Panc1 (cell line): Measurements from ENCODE around the gene CMPK1.

ENCODE experiments used
- POLR2AphosphoS5 ChIP-seq: IDR thresholded peaks from 2 replicates; pipeline ENCODE4 v1.6.1; 2012; ENCODE audit warnings: mild to moderate bottlenecking, low read depth, low read length, moderate library complexity
- TF ChIP-seq, protein P1 (sequence below), 2 experiments: IDR thresholded peaks; 2 replicates each; pipeline ENCODE4 v1.6.1; 2011 to 2012; ENCODE audit warnings: low read depth in 2 of 2, control low read depth in 1 of 2, low read length in 1 of 2, mild to moderate bottlenecking in 1 of 2, moderate library complexity in 1 of 2; ENCODE audit not compliant: insufficient read depth in 1 of 2

- TF ChIP-seq, protein P1, sequence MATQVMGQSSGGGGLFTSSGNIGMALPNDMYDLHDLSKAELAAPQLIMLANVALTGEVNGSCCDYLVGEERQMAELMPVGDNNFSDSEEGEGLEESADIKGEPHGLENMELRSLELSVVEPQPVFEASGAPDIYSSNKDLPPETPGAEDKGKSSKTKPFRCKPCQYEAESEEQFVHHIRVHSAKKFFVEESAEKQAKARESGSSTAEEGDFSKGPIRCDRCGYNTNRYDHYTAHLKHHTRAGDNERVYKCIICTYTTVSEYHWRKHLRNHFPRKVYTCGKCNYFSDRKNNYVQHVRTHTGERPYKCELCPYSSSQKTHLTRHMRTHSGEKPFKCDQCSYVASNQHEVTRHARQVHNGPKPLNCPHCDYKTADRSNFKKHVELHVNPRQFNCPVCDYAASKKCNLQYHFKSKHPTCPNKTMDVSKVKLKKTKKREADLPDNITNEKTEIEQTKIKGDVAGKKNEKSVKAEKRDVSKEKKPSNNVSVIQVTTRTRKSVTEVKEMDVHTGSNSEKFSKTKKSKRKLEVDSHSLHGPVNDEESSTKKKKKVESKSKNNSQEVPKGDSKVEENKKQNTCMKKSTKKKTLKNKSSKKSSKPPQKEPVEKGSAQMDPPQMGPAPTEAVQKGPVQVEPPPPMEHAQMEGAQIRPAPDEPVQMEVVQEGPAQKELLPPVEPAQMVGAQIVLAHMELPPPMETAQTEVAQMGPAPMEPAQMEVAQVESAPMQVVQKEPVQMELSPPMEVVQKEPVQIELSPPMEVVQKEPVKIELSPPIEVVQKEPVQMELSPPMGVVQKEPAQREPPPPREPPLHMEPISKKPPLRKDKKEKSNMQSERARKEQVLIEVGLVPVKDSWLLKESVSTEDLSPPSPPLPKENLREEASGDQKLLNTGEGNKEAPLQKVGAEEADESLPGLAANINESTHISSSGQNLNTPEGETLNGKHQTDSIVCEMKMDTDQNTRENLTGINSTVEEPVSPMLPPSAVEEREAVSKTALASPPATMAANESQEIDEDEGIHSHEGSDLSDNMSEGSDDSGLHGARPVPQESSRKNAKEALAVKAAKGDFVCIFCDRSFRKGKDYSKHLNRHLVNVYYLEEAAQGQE (IDR thresholded peaks at IDR 0.05; ENCODE audit: insufficient read depth in 1 of 2, low read depth in 2 of 2, low read length in 1 of 2) = no peak
- no peak for TF ChIP-seq POLR2AphosphoS5
These were observed 84.5 kb downstream of the CMPK1 start for GRCh38 chr1:47418122-47418521.
